Caco-2 (cell line): ENCODE measurements around the gene CD27. TPM values are rescaled to one million over a fixed set of nuclear protein-coding genes. Genes with fewer than 3 reads are reported as not detected.
"Not testable (repeated sequence)": the region's sequence is repeated elsewhere in the genome, so short reads cannot be mapped to it uniquely, and the experiment has no call there.

Experiments used
- BruUV-seq: library from RNA; stranded (reverse); fragments of 400-500 nt; replicated peaks from 2 replicates; lab custom pipeline; 2021; lab: Mats Ljungman, UMichigan
- CTCF ChIA-PET: fragments of 300-600 bp; sonication (Branson Sonifier 250); formaldehyde crosslinking; loops from one replicate; lab custom pipeline; 2022; ENCODE audit warnings: antibody characterized with exemption; lab: Charles Lee
- POLR2A ChIA-PET: fragments of 300-600 bp; sonication (Branson Sonifier 250); formaldehyde crosslinking; loops from one replicate; lab custom pipeline; 2022; ENCODE audit warnings: antibody characterized with exemption; lab: Charles Lee
- DNase-seq, 2 experiments: peaks; one replicate each; pipeline versions ENCODE4 v3.0.0 to v3.0.0-alpha.2; 2020 to 2022
- H3K27me3 ChIP-seq: replicated peaks from 2 replicates; pipeline ENCODE4 v1.6.0; 2011; ENCODE audit warnings: low read length; ENCODE audit not compliant: control insufficient read depth, insufficient read depth
- H3K36me3 ChIP-seq: 2 replicates; pipeline ENCODE4 v1.5.1; 2011; ENCODE audit warnings: low read length; ENCODE audit not compliant: control insufficient read depth, insufficient read depth
- H3K4me1 ChIP-seq: fragments of 250-450 bp; sonication (Bioruptor Pico); 2 replicates; pipeline ENCODE4 v1.5.1; 2020; ENCODE audit warnings: mild to moderate bottlenecking
- H3K4me3 ChIP-seq: 2 replicates; pipeline ENCODE4 v1.5.1; 2011; ENCODE audit warnings: low read depth, mild to moderate bottlenecking, control low read depth, low read length
- H3K9me3 ChIP-seq: fragments of 250-450 bp; sonication (Bioruptor Pico); 2 replicates; pipeline ENCODE4 v1.5.1; 2020; ENCODE audit warnings: mild to moderate bottlenecking, moderate library complexity
- H3K27ac Mint-ChIP-seq: one replicate; pipeline ENCODE4 v1.8.0; 2022; ENCODE audit warnings: mixed read lengths; ENCODE audit not compliant: unreplicated experiment
- H3K27me3 Mint-ChIP-seq: one replicate; pipeline ENCODE4 v1.8.0; 2022; ENCODE audit warnings: mixed read lengths; ENCODE audit not compliant: insufficient read depth, unreplicated experiment
- H3K36me3 Mint-ChIP-seq: one replicate; pipeline ENCODE4 v1.8.0; 2022; ENCODE audit warnings: mild to moderate bottlenecking, mixed read lengths; ENCODE audit not compliant: insufficient read depth, unreplicated experiment
- H3K4me1 Mint-ChIP-seq: one replicate; pipeline ENCODE4 v1.8.0; 2022; ENCODE audit warnings: low read depth, mixed read lengths; ENCODE audit not compliant: unreplicated experiment
- H3K4me3 Mint-ChIP-seq: one replicate; pipeline ENCODE4 v1.8.0; 2022; ENCODE audit warnings: mild to moderate bottlenecking, moderate library complexity, mixed read lengths; ENCODE audit not compliant: unreplicated experiment
- H3K9me3 Mint-ChIP-seq: one replicate; pipeline ENCODE4 v1.8.0; 2022; ENCODE audit warnings: mixed read lengths; ENCODE audit not compliant: unreplicated experiment
- CTCF ChIP-seq, 2 experiments: fragments of 200-600 bp in 1 of 2; IDR thresholded peaks; 1 replicate in 1 of 2; 2 replicates in 1 of 2; pipeline versions ENCODE4 v1.5.1 to v1.8.0; 2011 to 2022; ENCODE audit warnings: antibody characterized with exemption in 1 of 2, control low read depth in 1 of 2, inconsistent platforms in 1 of 2, low read depth in 1 of 2, low read length in 1 of 2, mild to moderate bottlenecking in 1 of 2, moderate library complexity in 1 of 2; ENCODE audit not compliant: insufficient read depth in 1 of 2, severe bottlenecking in 1 of 2, unreplicated experiment in 1 of 2
- intact Hi-C: fragments of 100-400 bp; cut with micrococcal nuclease; formaldehyde crosslinking; loops from one replicate; pipeline ENCODE4 v1.10.0; 2022; ENCODE audit not compliant: unreplicated experiment
- total RNA-seq: library from RNA; stranded (reverse); gene quantifications from 2 replicates; pipeline ENCODE4 v1.2.3, GENCODE V29; 2022

Gene CD27
- total RNA-seq, 1 experiment from 2014 or later = not detected

GRCh38 chr12:6494258-6494743 lies 49.5 kb downstream of the CD27 start:
- H3K4me3 ChIP-seq = peak overlapping the region; percentile 57
- H3K27ac Mint-ChIP-seq = peak overlapping the region; percentile 96
- POLR2A ChIA-PET = interaction anchor here (0.9 to 2.4 kb wide), 3 partner anchors 35 to 74 kb away, joined by 4 to 39 read pairs (median 5); partner anchors contain the start of genes GAPDH and NOP2
- CTCF ChIA-PET = interaction anchor here (0.6 to 2.9 kb wide), 3 partner anchors 29 to 43 kb away, joined by 3 to 12 read pairs (median 3); no protein-coding TSS in a partner anchor
- TSS peak; percentile 71 for BruUV-seq
- H3K4me1 ChIP-seq = peaks cover 12% of the 10 kb centered on the region
- DNase-seq = peak in 1 of 2 experiments; percentile 32
- H3K36me3 Mint-ChIP-seq = peaks cover 73% of the 10 kb centered on the region
- H3K4me3 Mint-ChIP-seq = peak overlapping the region; percentile 92
- no peaks in the 10 kb centered on the region for H3K9me3 Mint-ChIP-seq
- H3K4me1 Mint-ChIP-seq = peaks cover 10% of the 10 kb centered on the region
- H3K27me3 ChIP-seq = no peaks in the 10 kb centered on the region
- intact Hi-C loops = loop anchor here (1.0 kb wide), 2 partner anchors 40 to 71 kb away; partner anchors contain the start of gene GAPDH
- H3K27me3 Mint-ChIP-seq = no peaks in the 10 kb centered on the region
- peaks cover 5% of the 10 kb centered on the region for H3K36me3 ChIP-seq
- no peak for TF ChIP-seq CTCF (IDR thresholded peaks at IDR 0.05; ENCODE audit: insufficient read depth in 1 of 2, low read depth in 1 of 2, low read length in 1 of 2, severe bottlenecking in 1 of 2, unreplicated experiment in 1 of 2)
- H3K9me3 ChIP-seq = no peaks in the 10 kb centered on the region

GRCh38 chr12:6494968-6495367 lies 50.2 kb downstream of the CD27 start:
- Histone ChIP-seq H3K36me3 (peaks cover 5% of the 10 kb centered on the region), H3K4me1 (peaks cover 12% of the 10 kb centered on the region), H3K27me3 (no peaks in the 10 kb centered on the region), H3K9me3 (no peaks in the 10 kb centered on the region), H3K4me3 (peak overlapping the region; percentile 57)
- peak overlapping the region; percentile 96 for H3K27ac Mint-ChIP-seq
- CTCF ChIA-PET = interaction anchor here (0.8 to 2.9 kb wide), 2 partner anchors 30 to 43 kb away, joined by 3 to 12 read pairs; no protein-coding TSS in a partner anchor
- H3K9me3 Mint-ChIP-seq = no peaks in the 10 kb centered on the region
- no TSS peak for BruUV-seq
- no peak for DNase-seq
- intact Hi-C loops = loop anchor here (1.0 kb wide), 2 partner anchors 39 to 72 kb away; partner anchors contain the start of gene GAPDH
- peaks cover 10% of the 10 kb centered on the region for H3K4me1 Mint-ChIP-seq
- peak overlapping the region; percentile 92 for H3K4me3 Mint-ChIP-seq
- POLR2A ChIA-PET = interaction anchor here (0.9 to 2.4 kb wide), 2 partner anchors 34 to 39 kb away, joined by 4 to 39 read pairs; partner anchors contain the start of gene GAPDH
- peaks cover 74% of the 10 kb centered on the region for H3K36me3 Mint-ChIP-seq
- H3K27me3 Mint-ChIP-seq = no peaks in the 10 kb centered on the region
- no peak for TF ChIP-seq CTCF (IDR thresholded peaks at IDR 0.05; ENCODE audit: insufficient read depth in 1 of 2, low read depth in 1 of 2, low read length in 1 of 2, severe bottlenecking in 1 of 2, unreplicated experiment in 1 of 2)

- intact Hi-C loops, BruUV-seq, DNase-seq, H3K36me3 ChIP-seq, H3K9me3 Mint-ChIP-seq, H3K27me3 Mint-ChIP-seq, H3K9me3 ChIP-seq, H3K4me3 Mint-ChIP-seq, H3K27me3 ChIP-seq, H3K4me3 ChIP-seq, H3K27ac Mint-ChIP-seq: not testable (repeated sequence)
- peaks cover 12% of the 10 kb centered on the region for H3K4me1 ChIP-seq
- CTCF ChIA-PET = interaction anchor here (0.6 kb wide), 1 partner anchor 172 kb away, joined by 3 read pairs; no protein-coding TSS in a partner anchor
- peaks cover 67% of the 10 kb centered on the region for H3K36me3 Mint-ChIP-seq
- POLR2A ChIA-PET = interaction anchor here (0.6 kb wide), 1 partner anchor 26 kb away, joined by 4 read pairs; no protein-coding TSS in a partner anchor
- H3K4me1 Mint-ChIP-seq = peaks cover 10% of the 10 kb centered on the region
Measured at GRCh38 chr12:6497291-6497690, 52.5 kb downstream of the CD27 start.
